NCI-H2196 treated with DMSO at 0.1 percent for 48 hours (cell line): Measurements from ENCODE around the gene MYRFL.
A peak's percentile ranks its signal among the peaks of the same experiment; 100 is the strongest.
"Not testable (repeated sequence)": the region's sequence is repeated elsewhere in the genome, so short reads cannot be mapped to it uniquely, and the experiment has no call there.

ENCODE experiments used
- DNase-seq: peaks from one replicate; lab custom pipeline; 2025; ENCODE audit not compliant: unreplicated experiment; lab: John Stamatoyannopoulos, UW

Gene MYRFL

DNA sequence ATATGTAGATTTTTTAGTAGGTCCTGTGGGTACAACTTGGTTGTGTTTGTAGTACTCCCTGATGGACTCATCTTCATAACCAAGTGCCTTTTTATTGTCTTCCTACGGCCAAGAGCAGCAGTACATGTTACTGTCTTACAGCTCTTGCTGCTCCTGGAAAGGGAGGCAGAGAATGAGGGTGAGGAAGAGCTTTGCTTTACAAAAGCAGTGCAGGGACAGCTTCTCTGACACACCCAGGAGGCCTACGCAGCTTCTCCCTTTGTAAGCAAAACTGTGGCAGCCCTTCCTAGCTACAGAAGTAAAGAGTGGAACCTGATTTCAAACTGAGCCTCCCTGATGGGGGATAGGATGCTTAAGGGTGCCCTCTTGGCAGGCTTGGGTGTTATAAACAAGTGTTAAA is 18.6 kb downstream of the MYRFL start:
- no peak for DNase-seq

DNA sequence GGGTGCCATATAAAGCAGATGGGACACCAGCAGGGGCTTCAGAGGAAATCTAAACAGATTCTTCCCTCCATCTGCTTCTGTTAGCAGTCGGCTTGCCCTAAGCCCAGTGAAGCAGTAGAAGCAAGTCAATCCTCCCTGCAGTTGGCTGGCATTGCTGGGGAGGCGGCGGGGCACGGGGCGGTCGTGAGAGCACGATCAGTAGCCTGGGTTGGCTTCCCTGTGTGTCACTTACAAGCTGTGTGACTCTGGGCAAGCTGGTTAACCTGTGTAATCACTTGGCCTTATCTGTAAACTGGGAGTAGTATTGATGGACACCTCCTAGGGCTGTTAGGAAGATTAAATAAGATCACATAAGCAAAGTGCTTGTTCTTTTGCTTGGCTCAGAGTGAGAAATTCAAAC is 19.4 kb downstream of the MYRFL start:
- no peak for DNase-seq

DNA sequence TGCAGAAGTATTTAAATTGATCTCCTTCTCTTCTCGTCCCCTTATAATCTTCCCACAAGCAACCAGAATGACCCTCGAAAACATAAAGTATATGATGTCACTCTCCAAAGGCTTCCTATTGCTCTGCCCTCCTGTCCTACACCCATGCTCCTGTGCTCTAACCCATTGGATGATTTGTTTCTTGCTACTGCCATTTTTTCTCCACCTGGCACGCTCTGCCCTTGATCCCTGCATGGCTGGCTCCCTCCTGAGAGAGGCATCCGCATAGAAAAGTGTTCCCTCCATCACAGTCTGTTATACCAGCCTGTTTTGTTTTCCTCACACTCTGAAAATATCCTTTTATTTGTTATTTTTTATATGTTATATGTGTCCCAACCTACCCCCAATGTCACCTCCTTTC is 19.8 kb downstream of the MYRFL start:
- DNase-seq, result no peak

DNA sequence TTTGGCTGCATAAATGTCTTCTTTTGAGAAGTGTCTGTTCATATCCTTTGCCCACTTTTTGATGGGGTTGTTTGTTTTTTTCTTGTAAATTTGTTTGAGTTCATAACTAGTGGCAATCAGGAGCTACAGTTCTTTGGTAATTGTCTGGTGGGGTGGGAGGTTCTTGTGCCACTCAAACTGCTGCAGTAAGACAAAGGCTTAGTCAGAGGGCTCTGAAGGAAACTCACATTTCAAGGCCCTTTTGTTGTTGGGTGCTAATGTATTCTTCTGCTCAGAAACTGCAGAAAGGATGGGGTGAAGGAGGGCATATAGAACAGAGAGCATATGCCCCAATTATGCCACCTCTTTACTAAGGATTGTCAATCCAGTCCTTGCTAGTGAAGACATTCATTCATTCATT is 21.9 kb downstream of the MYRFL start:
- DNase-seq, result no peak

DNA sequence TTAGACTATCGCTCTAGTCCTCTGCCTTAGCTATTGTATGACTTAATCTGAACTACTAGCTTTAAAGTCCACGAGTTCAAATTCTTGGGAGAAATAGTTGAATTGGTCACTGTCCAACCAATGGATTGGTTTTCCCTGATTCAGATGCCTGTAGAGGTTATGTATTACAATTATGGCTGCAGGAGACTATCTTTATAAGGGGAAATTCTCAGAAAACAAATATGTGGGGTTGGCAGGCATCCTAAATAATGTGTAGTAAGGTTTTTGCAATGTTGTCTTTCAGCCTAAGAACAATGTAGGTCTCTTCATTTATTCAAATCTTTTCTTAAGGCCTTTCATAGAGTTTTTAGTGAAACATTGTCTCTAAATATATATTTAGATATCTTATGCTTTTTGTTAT is 26.9 kb downstream of the MYRFL start:
- no peak for DNase-seq

DNA sequence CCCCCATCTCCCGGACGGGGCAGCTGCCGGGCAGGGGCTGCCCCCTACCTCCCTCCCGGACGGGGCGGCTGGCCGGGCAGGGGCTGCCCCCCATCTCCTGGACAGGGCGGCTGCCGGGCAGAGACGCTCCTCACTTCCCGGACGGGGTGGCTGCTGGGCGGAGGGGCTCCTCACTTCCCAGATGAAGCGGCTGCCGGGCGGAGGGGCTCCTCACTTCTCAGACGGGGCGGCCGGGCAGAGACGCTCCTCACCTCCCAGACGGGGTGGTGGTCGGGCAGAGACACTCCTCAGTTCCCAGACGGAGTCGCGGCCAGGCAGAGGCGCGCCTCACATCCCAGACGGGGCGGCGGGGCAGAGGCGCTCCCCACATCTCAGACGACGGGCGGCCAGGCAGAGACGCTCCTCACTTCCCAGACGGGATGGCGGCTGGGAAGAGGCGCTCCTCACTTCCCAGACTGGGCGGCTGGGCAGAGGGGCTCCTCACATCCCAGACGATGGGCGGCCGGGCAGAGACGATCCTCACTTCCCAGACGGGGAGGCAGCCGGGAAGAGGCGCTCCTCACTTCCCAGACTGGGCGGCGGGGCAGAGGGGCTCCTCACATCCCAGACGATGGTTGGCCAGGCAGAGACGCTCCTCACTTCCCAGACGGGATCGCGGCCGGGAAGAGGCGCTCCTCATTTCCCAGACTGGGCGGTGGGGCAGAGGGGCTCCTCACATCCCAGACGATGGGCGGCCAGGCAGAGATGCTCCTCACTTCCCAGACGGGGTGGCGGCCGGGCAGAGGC is 28.3 kb downstream of the MYRFL start:
- DNase-seq, result not testable (repeated sequence)

DNA sequence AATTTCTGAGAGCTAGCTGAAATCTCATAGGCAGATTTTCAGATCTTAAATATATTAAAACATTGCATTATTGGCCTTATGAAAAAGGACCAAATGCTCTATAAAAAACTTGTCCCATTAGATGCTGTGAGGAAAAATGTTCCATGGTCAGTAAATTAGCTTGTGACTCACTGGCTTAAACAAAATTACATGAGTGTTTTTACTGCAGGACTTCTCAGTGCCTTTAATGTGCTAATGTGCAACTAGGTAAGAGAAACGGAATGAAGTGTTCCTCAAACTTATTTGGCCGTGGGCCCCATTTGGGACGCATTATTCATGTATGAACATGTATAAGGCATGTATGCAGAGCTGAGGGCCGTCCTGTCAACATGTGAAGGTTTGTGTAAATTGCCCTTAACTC is 41.7 kb downstream of the MYRFL start:
- DNase-seq, result no peak

DNA sequence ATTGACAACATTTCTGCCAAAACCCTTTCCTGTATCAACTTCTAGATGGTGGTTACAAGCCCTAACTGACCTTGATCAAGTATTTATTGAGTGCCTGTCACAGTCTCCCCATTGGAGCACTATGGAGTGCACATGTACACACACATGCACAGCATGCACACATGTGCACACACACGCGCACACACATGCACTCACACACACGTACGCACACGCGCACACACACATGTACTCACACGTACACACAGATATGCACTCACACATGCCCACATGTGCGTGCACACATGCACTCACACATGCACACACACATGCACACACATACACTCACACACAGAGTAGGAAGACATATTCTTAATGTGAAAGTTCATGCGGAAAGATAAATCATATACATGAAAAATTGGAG is 43.7 kb downstream of the MYRFL start:
- DNase-seq, result no peak

DNA sequence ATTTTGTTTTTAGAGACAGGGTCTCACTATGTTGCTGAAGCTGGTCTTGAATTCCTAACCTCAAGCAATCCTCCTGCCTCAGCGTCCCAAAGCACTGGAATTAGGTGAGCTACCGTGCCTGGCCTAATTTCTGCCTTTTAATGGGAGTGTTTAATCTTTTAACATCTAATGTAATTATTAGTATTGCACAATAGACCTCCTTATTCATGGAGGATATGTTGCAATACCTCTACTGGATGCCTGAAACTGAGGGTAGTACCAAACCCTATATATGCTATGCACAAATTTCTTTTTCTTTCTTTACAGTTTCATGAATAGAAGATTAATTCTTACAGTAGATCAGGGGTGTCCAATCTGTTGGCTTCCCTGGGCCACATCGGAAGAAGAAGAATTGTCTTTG is 47.8 kb downstream of the MYRFL start:
- DNase-seq, result no peak

DNA sequence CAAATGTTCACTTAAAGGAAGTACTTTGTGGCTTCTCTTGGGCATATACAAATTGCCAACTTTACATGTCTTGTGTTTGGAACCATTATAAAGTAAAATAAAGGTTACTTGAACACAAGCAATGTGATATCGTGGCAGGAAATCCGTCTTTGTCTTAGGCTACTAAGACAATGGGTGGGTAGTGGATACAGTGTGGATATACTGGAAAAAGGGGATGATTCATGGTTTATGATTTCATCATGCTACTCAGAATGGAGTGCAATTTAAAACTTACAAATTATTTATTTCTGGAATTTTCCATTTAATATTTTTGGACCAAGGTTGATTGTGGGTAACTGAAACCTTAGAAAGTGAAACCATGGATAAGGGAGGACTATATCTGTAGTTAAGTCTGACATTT is 48.4 kb downstream of the MYRFL start:
- no peak for DNase-seq

DNA sequence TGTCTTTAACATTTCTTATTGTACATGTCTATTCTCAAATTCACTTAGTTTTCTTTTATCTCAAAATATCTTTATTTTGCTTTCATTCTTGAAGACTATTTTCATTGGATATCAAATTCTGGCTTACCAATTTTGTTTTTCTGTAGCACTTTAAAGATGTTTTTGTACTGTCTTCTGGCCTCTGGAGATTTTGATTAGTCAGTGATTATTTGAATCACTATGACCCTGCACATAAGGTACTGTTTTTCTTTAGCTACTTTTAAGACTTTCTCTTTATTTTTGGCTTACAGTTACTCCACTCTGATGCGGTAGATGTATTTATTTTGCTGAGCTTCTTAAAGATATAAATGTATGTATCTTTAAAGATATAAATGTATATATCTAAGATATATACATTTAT is 49.6 kb downstream of the MYRFL start:
- no peak for DNase-seq

DNA sequence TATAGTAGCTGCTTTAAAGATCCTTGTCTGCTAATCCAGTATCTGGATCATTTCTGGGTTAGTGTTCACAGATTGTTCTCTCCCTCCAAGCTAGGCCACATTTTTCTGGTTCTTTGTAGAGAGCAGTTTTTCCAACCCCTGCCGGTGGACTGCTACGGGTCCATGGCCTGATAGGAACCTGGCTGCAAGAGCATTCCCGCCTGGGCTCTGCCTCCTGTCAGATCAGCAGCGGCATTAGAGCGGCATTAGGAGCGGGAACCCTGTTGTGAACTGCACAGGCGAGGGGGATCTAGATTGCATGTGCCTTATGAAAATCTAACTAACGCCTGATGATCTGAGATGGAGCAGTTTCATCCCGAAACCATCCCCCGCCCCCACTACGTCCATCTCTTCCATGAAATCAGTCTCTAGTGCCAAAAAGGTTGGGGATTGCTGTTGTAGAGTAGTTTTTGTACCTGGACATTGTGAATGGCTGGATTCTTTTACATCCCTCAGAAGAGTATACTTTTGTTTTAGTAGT is 50.4 kb downstream of the MYRFL start:
- no peak for DNase-seq

DNA sequence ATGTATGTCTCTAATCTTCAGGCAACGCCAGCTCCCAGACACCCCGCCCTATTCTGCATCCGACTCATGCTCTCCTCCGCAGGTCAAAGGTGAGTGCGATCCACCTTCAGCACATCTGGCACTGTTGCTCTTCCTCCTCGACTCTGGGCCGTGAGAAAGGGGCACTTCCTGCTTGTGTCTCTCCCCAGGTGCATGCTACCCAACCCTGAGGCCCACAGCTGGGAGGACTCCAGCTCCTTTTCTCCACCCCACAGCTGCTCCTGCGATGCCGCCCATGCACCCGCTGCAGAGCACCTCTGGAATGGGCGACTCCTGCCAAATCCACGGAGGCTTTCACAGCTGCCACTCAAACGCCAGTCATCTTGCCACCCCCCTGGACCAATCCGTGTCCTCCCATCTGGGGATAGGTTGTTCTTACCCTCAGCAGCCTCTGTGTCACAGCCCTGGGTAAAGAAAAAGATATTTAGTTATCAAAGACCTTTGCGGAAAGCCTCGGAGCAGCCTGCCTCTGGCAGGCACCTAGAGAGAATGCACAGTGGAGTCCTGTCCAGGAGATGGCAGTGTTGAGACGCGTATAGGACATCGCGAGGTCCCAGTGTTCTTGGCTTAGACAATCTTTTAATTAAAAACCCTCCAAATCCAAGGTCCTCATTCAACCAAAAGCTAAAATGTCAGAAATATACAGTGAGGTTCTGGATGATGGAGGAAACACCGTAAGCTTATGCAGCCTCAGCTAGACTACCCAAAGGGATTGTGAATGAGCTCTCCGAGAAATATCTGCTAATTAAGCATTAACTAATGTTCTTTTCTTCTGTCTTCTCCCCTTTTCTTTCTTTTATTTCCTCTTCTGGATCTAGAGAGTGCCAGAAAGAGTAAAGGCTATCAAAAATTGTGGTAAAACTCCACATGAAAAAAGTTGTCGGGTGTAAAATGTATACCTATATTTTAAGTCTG is 54.3 kb downstream of the MYRFL start:
- peak; percentile 59 for DNase-seq

DNA sequence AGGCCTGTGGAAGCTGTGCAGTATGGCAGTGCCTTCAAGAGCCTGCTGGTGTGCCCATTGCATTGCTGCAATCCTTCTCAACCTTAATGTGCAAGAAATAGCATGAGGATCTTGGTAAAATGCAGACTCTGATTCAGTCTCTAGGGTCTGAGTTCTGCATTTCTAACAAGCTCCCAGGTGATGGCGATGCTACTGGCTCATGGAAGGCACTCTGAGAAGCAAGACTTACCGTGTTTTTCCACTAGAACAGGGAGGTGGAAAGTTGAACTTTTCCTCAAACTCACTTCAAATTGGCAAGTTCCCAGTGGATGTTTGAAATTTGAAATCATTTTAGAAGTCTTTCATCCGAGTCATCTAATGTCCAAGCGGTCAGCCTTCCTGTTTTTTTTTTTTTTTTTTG is 55.5 kb downstream of the MYRFL start:
- DNase-seq, result no peak

DNA sequence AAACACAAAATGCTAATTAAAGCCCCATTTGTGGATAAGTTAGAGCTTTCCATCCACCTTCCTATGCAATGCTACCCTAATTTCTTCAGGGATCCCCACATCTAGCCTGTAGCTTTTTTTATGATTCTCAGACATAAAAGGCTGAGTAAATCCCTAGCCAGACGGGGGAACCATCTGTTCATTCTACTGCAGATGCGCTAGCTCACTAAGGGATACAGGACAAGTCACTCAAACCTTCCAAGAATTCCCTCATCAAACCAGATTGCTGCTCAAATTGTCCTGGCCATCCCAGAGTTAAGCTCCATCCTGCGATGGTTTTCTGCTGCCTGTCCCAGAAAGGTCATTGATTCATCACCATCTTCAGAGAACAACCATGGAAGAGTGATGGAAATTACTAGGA is 56.7 kb downstream of the MYRFL start:
- no peak for DNase-seq

DNA sequence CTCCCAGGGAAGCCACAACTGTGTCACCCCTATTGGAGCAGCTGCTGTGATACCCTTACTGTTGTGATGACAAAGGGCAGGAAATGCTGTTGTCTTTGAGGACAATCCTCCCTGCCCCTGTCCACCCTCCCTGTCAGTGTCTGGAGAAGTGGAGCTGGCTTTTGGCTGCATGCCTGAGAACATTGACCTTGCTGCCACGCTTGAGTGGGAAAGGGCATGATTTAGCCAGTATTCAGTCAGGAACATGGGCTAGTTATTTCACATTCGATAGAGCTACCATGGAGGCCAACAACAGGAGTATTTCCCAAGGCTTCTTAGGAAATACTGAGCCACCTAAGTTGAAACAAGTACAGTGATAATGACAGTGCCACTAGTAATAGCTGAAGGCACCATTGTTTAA is 59.4 kb downstream of the MYRFL start:
- peak; percentile 14 for DNase-seq

DNA sequence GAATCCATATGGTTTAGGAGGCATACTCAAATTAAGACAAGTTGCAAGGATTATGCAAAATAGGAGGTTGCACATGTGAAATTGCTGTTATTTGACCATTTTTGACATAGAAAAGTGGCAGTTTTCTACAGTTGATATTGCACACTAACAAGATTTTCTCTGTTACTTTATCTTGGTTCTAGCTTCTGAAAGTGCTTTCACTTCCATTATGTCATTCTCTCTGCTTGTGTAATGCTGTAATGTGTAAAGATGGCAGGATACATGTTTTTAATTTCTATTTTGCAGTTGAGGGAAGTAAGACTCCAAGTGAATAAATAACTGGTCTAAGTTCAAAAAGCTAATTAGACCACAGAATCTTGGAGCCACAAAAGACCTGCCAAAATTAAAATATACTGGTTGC is 60.6 kb downstream of the MYRFL start:
- DNase-seq, result no peak

DNA sequence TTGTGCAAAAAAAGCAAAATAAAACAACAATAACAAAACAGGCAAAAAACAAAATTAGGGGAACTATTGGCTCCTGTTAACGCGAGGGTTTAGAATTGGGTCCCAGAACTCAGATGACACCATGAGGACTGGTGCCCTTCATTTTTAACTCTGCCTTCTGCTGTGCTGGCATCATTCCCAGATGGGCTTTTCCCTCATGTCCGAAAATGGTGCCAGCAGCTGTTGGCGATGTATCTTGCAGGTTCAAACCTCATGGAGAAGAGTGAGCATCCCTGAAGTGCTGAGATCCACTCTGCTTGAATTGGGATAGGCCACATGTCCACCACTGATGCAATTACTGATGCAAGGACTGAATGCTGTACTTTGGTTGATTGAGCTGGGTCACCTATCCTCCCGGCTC is 61.1 kb downstream of the MYRFL start:
- no peak for DNase-seq

DNA sequence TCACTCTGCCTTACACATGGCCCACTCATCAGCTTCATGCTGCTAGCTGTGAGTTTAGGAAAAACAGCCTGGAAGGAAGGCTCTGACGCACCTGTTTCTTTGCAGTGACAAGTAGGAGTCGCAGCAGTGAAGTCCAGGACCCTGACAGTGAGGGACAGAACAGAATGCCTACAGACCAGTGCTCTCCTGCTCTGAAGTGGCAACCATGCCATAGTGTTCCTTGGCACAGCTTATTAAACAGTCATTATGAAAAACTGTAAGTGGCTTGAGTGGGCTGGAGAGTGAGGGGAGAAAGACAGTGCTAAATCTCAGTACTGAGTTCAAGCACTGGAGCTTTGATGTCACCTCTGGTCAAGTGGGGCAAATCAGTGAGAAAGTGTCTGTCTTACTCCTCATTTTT is 61.7 kb downstream of the MYRFL start:
- no peak for DNase-seq

DNA sequence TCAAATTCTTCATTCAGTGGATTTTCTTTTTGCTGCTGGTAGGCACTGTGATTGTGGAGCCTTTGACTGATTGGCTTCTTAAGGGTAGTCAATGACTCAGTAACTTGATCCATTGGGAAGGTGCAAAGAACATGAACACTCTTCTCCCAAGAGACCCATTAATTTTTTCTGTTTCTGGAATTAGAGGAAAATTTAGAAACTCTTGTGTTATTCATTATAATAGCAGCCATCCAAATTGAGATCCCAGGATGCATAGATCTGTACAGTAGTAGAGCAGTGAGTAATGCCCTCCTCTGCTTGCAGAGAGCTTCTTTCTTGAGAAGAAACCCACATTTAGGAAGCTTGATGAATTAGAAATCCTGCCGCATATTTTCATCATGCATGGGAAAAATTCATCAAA is 63.9 kb downstream of the MYRFL start:
- DNase-seq, result no peak

DNA sequence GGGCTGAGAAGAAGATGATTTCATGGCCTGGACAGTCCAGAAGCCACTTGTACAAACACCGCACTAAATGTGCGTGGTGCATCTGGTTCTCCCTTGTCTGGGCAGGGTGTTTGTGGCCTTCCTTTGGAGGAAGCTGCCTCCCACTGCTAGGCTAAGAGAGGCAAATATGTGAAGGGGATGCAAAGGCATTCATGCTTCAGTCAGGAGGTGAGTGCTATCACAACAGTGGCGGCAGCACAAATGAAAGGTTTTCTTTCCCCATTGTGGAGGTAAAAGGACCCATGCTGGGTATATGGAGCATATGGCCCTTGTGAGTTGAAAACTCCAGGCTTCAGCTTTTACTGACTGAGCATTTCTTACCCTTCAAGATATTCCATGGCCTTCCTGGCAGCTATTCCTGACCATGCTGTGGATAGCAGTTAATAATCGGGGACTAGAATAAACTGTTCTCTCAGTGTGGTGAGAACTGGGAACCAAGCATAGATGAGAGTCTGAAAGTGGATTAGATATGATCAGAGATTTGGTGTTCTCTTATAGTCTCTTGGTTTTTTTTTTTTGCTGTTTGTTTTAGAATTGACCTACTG is 69.9 kb downstream of the MYRFL start:
- no peak for DNase-seq
